ENCODE results near the gene XRN2. TPM values are rescaled to one million over a fixed set of nuclear protein-coding genes. Genes with fewer than 3 reads are reported as not detected.
"Not testable (repeated sequence)": the region's sequence is repeated elsewhere in the genome, so short reads cannot be mapped to it uniquely, and the experiment has no call there.

Gene XRN2
- total and polyA plus RNA-seq, 2 of the 13 experiments (the other 11 are each of a cell fraction or from before 2014, with no cell fraction given), result 90.3 to 171 TPM

GRCh38 chr20:21423712-21424111 is 120.6 kb downstream of the XRN2 start:
- ATAC-seq; H3K4me2 ChIP-seq (ENCODE audit: low read depth, low read length); POLR2A ChIA-PET; BruUV-seq (replicated peaks); intact Hi-C loops (cut with micrococcal nuclease; ENCODE audit: unreplicated experiment); H3K27me3 ChIP-seq (ENCODE audit: control insufficient read depth in 1 of 2, insufficient read depth in 2 of 2, low read length in 2 of 2); FAIRE-seq; DNase-seq (ENCODE audit: low spot score); in situ Hi-C loops (cut with HindIII; ENCODE audit: extremely low pct_ligation_motif_present, low pct_unique_long_range_greater_than_20kb); H3K4me1 ChIP-seq (ENCODE audit: insufficient read depth, low read length); H3K9ac ChIP-seq (ENCODE audit: insufficient read depth, low read depth, low read length); H2AFZ ChIP-seq (ENCODE audit: low read length); H4K20me1 ChIP-seq (ENCODE audit: insufficient read depth, low read length); H3K4me3 ChIP-seq (replicated peaks in 1 of 3; ENCODE audit: insufficient read depth in 1 of 3, low read depth in 2 of 3, low read length in 3 of 3); H3K36me3 ChIP-seq (replicated peaks in 1 of 2; ENCODE audit: control insufficient read depth in 1 of 2, insufficient read depth in 2 of 2, low read length in 2 of 2); CTCF ChIA-PET (ENCODE audit: low intra/inter-chr PET ratio, low total read pairs); H3K27ac ChIP-seq (ENCODE audit: extremely low read length, insufficient read depth, low read length); H3K79me2 ChIP-seq (ENCODE audit: insufficient read depth, low read length): not testable (repeated sequence)
- WGBS (ENCODE audit: low lambda C conversion rate), result 35% methylated on average over 1 of the region's 1 CpG
- H3K9me3 ChIP-seq (ENCODE audit: low read length), result peaks cover 20% of the 10 kb centered on the region
- TF ChIP-seq PPARG (CRISPR knock-in tag; conservative IDR thresholded peaks at IDR 0.05), result peak; percentile 90
- TF ChIP-seq HNF4A (CRISPR knock-in tag; IDR thresholded peaks at IDR 0.05), result 0 out of 2 replicates have a peak, but pooled peaks have one; percentile 8
- peak; percentile 67; the same call in 1 of the 2 replicates for TF ChIP-seq RXRB (CRISPR knock-in tag; IDR thresholded peaks at IDR 0.05; ENCODE audit: borderline replicate concordance)
- TF ChIP-seq, protein P1, sequence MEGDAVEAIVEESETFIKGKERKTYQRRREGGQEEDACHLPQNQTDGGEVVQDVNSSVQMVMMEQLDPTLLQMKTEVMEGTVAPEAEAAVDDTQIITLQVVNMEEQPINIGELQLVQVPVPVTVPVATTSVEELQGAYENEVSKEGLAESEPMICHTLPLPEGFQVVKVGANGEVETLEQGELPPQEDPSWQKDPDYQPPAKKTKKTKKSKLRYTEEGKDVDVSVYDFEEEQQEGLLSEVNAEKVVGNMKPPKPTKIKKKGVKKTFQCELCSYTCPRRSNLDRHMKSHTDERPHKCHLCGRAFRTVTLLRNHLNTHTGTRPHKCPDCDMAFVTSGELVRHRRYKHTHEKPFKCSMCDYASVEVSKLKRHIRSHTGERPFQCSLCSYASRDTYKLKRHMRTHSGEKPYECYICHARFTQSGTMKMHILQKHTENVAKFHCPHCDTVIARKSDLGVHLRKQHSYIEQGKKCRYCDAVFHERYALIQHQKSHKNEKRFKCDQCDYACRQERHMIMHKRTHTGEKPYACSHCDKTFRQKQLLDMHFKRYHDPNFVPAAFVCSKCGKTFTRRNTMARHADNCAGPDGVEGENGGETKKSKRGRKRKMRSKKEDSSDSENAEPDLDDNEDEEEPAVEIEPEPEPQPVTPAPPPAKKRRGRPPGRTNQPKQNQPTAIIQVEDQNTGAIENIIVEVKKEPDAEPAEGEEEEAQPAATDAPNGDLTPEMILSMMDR (CRISPR knock-in tag; IDR thresholded peaks at IDR 0.05), result 0 out of 2 replicates have a peak, but pooled peaks have one; percentile 9

- ChIA-PET CTCF (ENCODE audit: low intra/inter-chr PET ratio, low total read pairs) (no interaction called here), POLR2A (no interaction called here)
- DNase-seq (ENCODE audit: low spot score) (no peak), FAIRE-seq (no peak), ATAC-seq (no peak)
- Histone ChIP-seq H3K79me2 (ENCODE audit: insufficient read depth, low read length) (no peaks in the 10 kb centered on the region), H3K4me2 (ENCODE audit: low read depth, low read length) (no peak overlapping the region), H3K27me3 (ENCODE audit: control insufficient read depth in 1 of 2, insufficient read depth in 2 of 2, low read length in 2 of 2) (peaks cover 0 to 2% of the 10 kb centered on the region in 2 experiments; a peak in 1 of 5 replicates), H3K9ac (ENCODE audit: insufficient read depth, low read depth, low read length) (no peak overlapping the region), H3K4me3 (replicated peaks in 1 of 3; ENCODE audit: insufficient read depth in 1 of 3, low read depth in 2 of 3, low read length in 3 of 3) (no peak overlapping the region), H3K36me3 (replicated peaks in 1 of 2; ENCODE audit: control insufficient read depth in 1 of 2, insufficient read depth in 2 of 2, low read length in 2 of 2) (no peaks in the 10 kb centered on the region), H4K20me1 (ENCODE audit: insufficient read depth, low read length) (no peaks in the 10 kb centered on the region), H3K27ac (ENCODE audit: extremely low read length, insufficient read depth, low read length) (no peak overlapping the region), H2AFZ (ENCODE audit: low read length) (no peak overlapping the region), H3K9me3 (ENCODE audit: low read length) (peaks cover 20% of the 10 kb centered on the region), H3K4me1 (ENCODE audit: insufficient read depth, low read length) (no peaks in the 10 kb centered on the region)
- intact Hi-C loops (cut with micrococcal nuclease; ENCODE audit: unreplicated experiment), result no loop called here
- in situ Hi-C loops (cut with HindIII; ENCODE audit: extremely low pct_ligation_motif_present, low pct_unique_long_range_greater_than_20kb), result no loop called here
- TF ChIP-seq ZNF160 (CRISPR knock-in tag; IDR thresholded peaks at IDR 0.05) (peak; percentile 100), TP53 (CRISPR knock-in tag; conservative IDR thresholded peaks at IDR 0.05) (no peak)
- WGBS (ENCODE audit: low lambda C conversion rate), result 19% methylated on average over 4 of the region's 4 CpGs
- no TSS peak for BruUV-seq (replicated peaks)
These were observed 121.7 kb downstream of the XRN2 start for GRCh38 chr20:21424846-21425245.

All from HepG2 (cell line).